HEK293T (cell line): ENCODE measurements around the gene PCAT7.
"Not testable (repeated sequence)": the region's sequence is repeated elsewhere in the genome, so short reads cannot be mapped to it uniquely, and the experiment has no call there.

Source experiments
- CTCF ChIA-PET: fragments of 350-600 bp; formaldehyde crosslinking; extraction: SDS; loops from one replicate; lab custom pipeline; 2021; ENCODE audit warnings: antibody characterized with exemption, inconsistent platforms; lab: Yijun Ruan, JAX
- POLR2A ChIA-PET: fragments of 350-600 bp; formaldehyde crosslinking; extraction: SDS; loops from one replicate; lab custom pipeline; 2020; ENCODE audit warnings: antibody characterized with exemption, inconsistent platforms; lab: Yijun Ruan, JAX
- DNase-seq: peaks from one replicate; pipeline ENCODE4 v3.0.0; 2012; ENCODE audit warnings: mixed read lengths; ENCODE audit errors: extremely low spot score
- ARNT ChIP-seq: fragments of 450-650 bp; IDR thresholded peaks from 2 replicates; pipeline ENCODE4 v1.6.1; 2017; ENCODE audit warnings: mild to moderate bottlenecking
- BHLHE40 ChIP-seq: fragments of 450-650 bp; IDR thresholded peaks from 2 replicates; pipeline ENCODE4 v1.6.1; 2016; ENCODE audit warnings: mild to moderate bottlenecking, moderate library complexity, borderline replicate concordance
- CTBP1 ChIP-seq: fragments of 450-650 bp; IDR thresholded peaks from 2 replicates; pipeline ENCODE4 v1.6.1; 2016; ENCODE audit warnings: borderline replicate concordance
- ELF4 ChIP-seq: fragments of 450-650 bp; IDR thresholded peaks from 2 replicates; pipeline ENCODE4 v1.6.1; 2017; ENCODE audit warnings: antibody characterized with exemption
- FOXA1 ChIP-seq: fragments of 450-650 bp; IDR thresholded peaks from 2 replicates; pipeline ENCODE4 v1.6.1; 2016; ENCODE audit warnings: mild to moderate bottlenecking
- FOXK2 ChIP-seq: fragments of 450-650 bp; IDR thresholded peaks from 2 replicates; pipeline ENCODE4 v1.6.1; 2016; ENCODE audit warnings: mild to moderate bottlenecking
- FOXM1 ChIP-seq: fragments of 450-650 bp; IDR thresholded peaks from 2 replicates; pipeline ENCODE4 v1.6.1; 2017; ENCODE audit warnings: mild to moderate bottlenecking, borderline replicate concordance
- HDGF ChIP-seq: fragments of 450-650 bp; IDR thresholded peaks from 2 replicates; pipeline ENCODE4 v1.6.1; 2017; ENCODE audit warnings: antibody characterized with exemption, borderline replicate concordance
- L3MBTL2 ChIP-seq: fragments of 450-650 bp; conservative IDR thresholded peaks from 2 replicates; pipeline ENCODE4 v1.6.1; 2016; ENCODE audit warnings: mild to moderate bottlenecking
- LEF1 ChIP-seq: fragments of 450-650 bp; IDR thresholded peaks from 2 replicates; pipeline ENCODE4 v1.6.1; 2017; ENCODE audit warnings: mild to moderate bottlenecking, borderline replicate concordance
- NFRKB ChIP-seq: fragments of 450-650 bp; IDR thresholded peaks from 2 replicates; pipeline ENCODE4 v1.6.1; 2016; ENCODE audit warnings: mild to moderate bottlenecking, moderate library complexity
- SP1 ChIP-seq: fragments of 450-650 bp; IDR thresholded peaks from 2 replicates; pipeline ENCODE4 v1.6.1; 2017
- SUZ12 ChIP-seq: fragments of 450-650 bp; IDR thresholded peaks from 2 replicates; pipeline ENCODE4 v1.6.1; 2016; ENCODE audit warnings: mild to moderate bottlenecking
- TARDBP ChIP-seq: fragments of 450-650 bp; IDR thresholded peaks from 2 replicates; pipeline ENCODE4 v1.6.1; 2016
- ZNF384 ChIP-seq: fragments of 450-650 bp; IDR thresholded peaks from 2 replicates; pipeline ENCODE4 v1.6.1; 2016
- TF ChIP-seq, protein P1 (sequence below): fragments of 450-650 bp; IDR thresholded peaks from 2 replicates; pipeline ENCODE4 v1.6.1; 2016

The PCAT7 gene

DNA sequence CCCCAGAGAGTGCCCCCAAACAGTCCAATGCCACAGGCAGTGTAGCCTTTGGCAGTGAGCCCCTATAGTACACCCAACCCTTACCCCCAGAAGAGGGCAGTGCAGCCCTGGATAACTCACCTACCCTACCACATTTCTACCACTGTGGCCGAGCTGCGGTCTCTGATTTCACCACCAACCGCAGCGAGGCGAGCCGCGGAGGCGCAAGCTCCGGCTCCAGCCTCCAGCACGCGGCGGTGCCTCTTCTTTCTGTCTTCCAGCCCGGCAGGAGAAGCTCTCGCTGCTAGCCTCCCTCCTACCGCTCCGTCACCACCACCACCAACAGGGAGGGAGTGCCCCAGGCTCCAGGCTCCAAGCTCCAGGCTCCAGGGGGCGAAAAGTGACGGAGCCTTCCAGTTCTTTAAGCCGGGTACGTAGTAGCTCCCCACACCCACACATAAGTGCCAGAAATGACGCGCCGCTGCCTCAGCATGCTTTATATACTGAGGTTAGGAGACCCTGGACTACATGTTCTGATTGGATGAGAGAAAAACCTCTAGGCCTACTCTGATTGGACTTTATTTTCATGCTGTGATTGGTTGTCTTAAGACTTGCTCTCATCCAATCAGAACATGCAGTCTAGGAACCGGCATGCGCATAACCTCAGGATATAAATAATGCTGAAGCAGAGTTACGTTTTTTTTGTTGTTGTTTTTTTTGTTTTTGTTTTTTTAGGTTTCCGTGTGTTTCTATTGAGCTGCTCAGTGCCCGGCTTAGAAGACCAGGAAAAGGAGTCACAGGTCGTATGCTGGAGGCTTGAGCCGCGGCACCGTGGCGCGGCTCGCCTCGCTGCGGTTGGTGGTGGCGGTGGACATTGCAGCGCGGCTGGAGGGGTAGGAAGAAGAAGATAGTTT lies at the start of gene PCAT7:
TSS of gene PCAT7 (plus strand) at position 645 of the 893 bp plus-strand sequence.
- DNase-seq: peak; percentile 55
- TF ChIP-seq L3MBTL2 (peak; percentile 70), FOXM1 (no peak), SP1 (no peak)
- POLR2A ChIA-PET: no interaction called here
- CTCF ChIA-PET: interaction anchor here (0.7 to 1.4 kb wide), 3 partner anchors 38 to 114 kb away, joined by 3 to 4 read pairs (median 3); no protein-coding TSS in a partner anchor

DNA sequence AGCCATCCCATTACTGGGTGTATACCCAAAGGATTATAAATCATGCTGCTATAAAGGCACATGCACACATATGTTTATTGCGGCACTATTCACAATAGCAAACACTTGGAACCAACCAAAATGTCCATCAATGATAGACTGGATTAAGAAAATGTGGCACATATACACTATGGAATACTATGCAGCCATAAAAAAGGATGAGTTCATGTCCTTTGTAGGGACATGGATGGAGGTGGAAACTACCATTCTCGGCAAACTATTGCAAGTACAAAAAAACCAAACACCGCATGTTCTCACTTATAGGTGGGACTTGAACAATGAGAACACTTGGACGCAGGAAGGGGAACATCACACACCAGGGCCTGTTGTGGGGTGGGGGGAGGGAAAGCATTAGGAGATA lies 48.5 kb upstream of the PCAT7 start:
- CTCF ChIA-PET, POLR2A ChIA-PET, DNase-seq: not testable (repeated sequence)

DNA sequence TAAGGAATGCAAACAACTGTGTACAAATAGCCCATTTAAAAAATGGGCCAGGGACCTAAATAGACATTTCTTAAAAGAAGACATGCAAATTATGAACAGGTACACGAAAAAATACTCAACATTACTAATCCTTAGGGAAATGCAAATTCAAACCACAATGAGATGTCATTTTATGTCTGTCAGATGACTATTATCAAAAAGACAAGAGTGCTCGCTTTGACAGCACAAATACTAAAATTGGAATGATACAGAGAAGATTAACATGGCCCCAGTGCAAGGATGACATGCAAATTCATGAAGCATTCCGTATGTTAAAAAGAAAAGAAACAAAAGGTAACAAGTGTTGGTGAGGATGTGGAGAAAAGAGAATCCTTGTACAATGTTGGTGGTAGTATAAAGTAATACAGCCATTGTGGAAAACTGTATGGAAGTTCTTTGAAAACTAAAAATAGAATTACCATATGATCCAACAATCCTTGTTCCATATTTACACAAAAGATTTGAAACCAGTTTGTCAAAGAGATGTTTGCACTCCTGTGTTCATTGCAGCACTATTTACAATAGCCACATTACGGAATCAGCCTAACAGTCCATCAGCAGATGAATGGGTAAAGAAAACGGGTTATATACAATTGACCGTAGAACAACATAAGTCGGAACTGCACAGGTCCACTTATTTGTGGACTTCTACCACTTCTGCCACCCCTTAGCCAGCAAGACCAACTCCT lies 47.2 kb upstream of the PCAT7 start:
- no peak for DNase-seq
- TF ChIP-seq FOXK2: no peak
- no peak for TF ChIP-seq BHLHE40
- TF ChIP-seq, protein P1, sequence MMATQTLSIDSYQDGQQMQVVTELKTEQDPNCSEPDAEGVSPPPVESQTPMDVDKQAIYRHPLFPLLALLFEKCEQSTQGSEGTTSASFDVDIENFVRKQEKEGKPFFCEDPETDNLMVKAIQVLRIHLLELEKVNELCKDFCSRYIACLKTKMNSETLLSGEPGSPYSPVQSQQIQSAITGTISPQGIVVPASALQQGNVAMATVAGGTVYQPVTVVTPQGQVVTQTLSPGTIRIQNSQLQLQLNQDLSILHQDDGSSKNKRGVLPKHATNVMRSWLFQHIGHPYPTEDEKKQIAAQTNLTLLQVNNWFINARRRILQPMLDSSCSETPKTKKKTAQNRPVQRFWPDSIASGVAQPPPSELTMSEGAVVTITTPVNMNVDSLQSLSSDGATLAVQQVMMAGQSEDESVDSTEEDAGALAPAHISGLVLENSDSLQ: no peak
- TF ChIP-seq CTBP1: no peak
- no peak for TF ChIP-seq FOXA1
- ChIA-PET CTCF (no interaction called here), POLR2A (no interaction called here)

DNA sequence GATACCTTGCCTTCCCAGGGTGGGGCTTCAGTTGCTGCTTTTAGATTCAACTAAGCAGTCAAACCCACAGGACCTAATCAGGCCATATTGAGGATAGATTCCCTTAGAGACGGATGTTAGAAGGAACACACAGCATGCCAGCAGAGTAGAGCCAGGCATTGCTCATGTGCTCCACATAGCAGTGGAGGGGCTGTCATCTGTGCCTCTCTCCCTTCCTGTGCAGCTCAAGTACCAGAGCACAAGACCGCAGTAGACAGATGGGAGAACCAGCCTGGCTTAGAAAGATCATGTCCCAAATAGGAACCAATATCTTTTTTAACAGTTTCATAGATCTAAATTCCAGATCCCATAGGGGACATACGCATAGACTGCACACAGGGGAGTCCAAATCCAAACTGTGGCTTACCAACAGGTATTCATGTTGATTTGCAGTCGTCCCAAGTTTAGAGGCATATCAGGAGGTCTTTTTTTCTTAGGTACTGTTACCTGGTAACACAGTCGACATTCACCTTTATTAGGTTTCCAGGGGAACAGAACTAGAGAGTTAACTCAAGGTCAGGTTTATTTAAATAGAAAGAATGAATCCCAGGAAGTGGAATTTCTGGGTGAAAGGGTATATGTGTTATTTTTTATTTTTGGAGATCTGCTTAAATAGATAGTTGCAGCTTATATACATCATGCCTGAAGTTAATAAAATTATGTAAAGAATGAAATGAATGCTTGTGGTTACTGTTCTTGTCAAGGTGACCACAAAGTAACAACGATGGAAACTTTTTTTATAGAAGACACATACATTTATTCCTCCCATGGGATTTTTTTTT lies 43.5 kb upstream of the PCAT7 start:
- ChIA-PET POLR2A (no interaction called here), CTCF (no interaction called here)
- TF ChIP-seq NFRKB (no peak), BHLHE40 (no peak), L3MBTL2 (no peak), CTBP1 (no peak), HDGF (no peak), SUZ12 (no peak), FOXA1 (no peak), ZNF384 (no peak), ARNT (no peak), ELF4 (no peak), SP1 (no peak), TARDBP (no peak), LEF1 (no peak), FOXM1 (no peak), FOXK2 (no peak)
- TF ChIP-seq, protein P1: no peak
- DNase-seq: no peak

DNA sequence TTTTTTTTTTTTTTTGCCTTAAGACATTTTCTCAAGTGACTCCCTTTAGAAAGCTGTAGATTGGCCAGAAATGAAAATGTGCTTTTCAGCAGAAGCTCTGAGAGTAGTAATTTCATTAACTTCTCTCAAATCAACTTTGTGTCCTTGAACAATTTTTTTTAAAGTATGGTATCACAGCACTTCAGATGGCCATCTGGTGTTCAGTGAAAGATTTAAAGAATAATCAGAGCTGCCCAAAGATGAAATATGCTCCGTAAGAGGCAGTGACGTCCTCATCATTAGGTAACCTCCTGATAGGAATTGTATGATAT lies 43.0 kb upstream of the PCAT7 start:
- DNase-seq: no peak
- CTCF ChIA-PET: no interaction called here
- POLR2A ChIA-PET: no interaction called here

More for the DNA sequence above, 43.0 kb upstream of the PCAT7 start:
- TF ChIP-seq ZNF384: no peak
- TF ChIP-seq FOXA1: no peak
- no peak for TF ChIP-seq ARNT
- no peak for TF ChIP-seq CTBP1
- no peak for TF ChIP-seq SP1
- no peak for TF ChIP-seq L3MBTL2
- TF ChIP-seq NFRKB: no peak
- TF ChIP-seq TARDBP: no peak
- no peak for TF ChIP-seq HDGF
- TF ChIP-seq FOXM1: no peak
- TF ChIP-seq BHLHE40: no peak
- TF ChIP-seq FOXK2: no peak
- TF ChIP-seq, protein P1: no peak
- no peak for TF ChIP-seq SUZ12
- no peak for TF ChIP-seq LEF1
- TF ChIP-seq ELF4: no peak
